CD4-positive, alpha-beta T cell treated with Interleukin-12 subunit alpha and Interleukin-12 subunit beta, for 1 hour (primary cell): ENCODE measurements around the gene LDLR.

Source experiments
- DNase-seq: peaks from one replicate; pipeline ENCODE4 v3.0.0-alpha.2; 2020

LDLR gene

GRCh38 chr19:11089254-11090013, at the start of gene LDLR:
Gene LDLR, plus strand, starts transcription at chr19:11089463. Its CDS starts 86 bp downstream, at chr19:11089549.
- DNase-seq = peak; percentile 89

- DNase-seq = no peak
These were observed 48.1 kb upstream of the LDLR start for GRCh38 chr19:11041194-11041593.

- DNase-seq = no peak
These were observed 47.2 kb upstream of the LDLR start for GRCh38 chr19:11041966-11042627.

DNA sequence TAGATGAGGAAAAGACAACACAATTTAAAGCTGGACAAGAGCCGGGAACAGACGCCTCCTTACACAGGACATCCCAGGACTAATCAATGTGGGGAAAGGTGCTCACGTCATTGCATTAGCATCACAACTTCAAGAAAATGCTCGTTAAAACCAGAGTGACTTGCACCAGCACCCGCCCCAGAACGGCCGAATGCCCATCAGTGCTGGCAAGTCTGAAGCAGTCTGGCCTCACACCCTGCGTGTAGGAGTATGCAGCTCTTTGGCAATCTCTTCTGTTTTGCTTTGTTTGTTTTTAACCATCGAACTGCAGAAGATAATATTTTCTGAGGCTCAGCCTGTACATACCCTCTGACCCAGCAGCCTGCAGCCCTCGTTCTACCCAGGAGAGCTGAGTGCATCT, 44.8 kb upstream of the LDLR start:
- no peak for DNase-seq

DNA sequence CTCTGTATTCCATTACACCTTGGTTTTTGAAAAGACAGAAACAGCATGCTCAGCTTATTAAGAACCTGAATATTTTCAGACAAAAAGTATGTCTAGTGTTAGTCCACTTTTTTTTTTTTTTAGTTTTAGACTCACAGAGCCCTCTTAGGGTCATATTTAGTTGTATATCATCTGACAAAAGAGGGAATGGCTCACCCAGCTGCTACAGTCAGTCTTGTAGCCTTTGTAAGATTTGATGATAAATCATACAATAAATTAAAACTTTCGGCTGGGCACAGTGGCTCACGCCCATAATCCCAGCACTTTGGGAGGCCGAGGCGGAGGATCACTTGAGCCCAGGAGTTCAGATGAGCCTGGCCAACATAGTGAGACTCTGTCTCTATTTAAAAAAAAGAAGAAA, 43.7 kb upstream of the LDLR start:
- no peak for DNase-seq

DNA sequence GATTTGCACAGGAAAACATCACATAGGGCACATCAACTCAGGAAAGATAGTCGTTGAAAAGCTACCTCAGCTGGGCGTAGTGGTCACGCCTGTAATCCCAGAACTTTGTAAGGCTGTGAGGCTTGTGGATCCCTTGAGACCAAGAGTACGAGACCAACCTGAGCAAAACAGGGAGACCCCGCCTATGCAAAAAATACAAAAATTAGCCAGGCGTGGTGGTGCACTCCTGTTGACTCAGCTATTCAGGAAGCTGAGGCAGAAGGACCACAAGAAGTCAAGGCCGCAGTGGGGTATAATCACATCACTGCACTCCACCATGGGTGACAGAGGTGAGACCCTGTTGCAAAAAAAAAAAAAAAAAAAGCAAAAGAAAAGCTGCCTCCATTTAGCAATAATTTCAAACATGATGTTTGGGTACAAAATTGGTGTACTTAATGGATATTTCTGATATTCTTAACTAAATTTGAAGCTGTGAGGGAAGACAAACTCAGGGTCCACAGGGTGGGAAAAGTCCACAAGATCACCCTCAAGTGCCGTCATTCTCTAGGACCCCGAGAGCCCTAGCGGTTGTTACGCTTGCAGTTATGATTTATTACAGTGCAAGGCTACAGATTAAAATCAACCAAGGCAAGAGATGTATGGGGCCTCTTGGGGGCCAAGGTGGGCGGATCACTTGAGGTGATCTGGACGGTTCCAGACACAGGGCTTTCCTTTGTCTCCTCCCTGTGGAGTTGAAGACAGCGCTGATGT, 42.5 kb upstream of the LDLR start:
- no peak for DNase-seq

GRCh38 chr19:11047866-11048265, 41.4 kb upstream of the LDLR start:
- no peak for DNase-seq

DNA sequence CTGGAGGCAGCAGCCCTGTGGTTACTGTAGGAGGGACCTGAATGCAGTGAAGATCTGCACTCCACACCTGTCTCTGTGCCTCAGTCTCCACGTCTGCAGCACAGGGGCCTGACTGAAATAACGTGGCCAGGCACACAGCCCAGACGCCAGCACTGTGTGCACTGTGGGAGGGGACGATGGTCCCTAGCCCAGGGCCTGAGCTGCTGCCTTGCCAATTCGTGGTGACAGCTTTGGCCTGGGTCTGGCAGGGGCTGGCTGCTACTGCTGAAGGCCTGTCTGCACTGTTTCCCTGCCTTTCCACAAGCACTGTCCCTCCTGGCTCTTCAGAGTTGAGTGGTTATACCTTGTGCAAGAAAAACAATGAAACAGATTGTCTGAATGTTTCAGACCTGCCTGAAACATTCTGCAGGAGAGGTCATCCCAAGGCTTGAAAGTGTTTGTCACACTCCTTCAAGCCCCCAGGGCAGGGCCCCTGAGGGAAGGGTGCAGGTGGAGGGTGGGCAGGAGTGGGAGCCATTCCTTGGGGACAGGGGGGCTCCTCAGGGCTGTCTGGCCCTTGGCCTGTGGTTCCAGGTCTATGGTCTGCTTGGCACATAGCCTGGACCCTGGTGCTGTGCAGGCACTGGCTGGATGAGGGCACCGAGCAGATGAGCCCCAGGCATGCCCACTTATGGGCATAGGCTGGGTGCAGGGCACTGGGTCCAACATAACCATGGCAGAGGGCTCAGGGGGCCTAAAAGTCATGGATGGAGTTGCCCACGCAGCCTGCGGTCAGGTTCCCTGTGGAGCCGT, 38.7 kb upstream of the LDLR start:
- DNase-seq = no peak

GRCh38 chr19:11053817-11054195, 35.5 kb upstream of the LDLR start:
- no peak for DNase-seq

GRCh38 chr19:11054200-11054599, 35.1 kb upstream of the LDLR start:
- no peak for DNase-seq

DNA sequence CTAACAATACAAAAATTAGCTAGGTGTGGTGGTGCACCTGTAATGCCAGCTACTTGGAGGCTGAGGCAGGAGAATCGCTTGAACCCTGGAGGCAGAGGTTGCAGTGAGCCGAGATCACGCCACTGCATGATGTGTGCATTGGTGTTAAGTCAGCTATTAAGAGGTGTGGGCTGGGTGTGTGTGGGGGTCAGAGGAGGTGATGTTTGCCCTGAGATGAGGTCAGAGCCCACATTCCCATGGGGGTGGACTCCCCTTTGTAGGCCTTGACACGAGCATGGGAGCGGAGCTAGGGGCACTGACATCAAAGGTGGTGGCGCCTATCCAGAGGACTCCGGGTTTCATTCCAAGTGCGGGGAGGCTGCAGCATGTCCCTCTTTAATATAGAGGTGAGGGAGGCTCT, 34.6 kb upstream of the LDLR start:
- DNase-seq = no peak

GRCh38 chr19:11058246-11059030, 30.8 kb upstream of the LDLR start:
- no peak for DNase-seq

DNA sequence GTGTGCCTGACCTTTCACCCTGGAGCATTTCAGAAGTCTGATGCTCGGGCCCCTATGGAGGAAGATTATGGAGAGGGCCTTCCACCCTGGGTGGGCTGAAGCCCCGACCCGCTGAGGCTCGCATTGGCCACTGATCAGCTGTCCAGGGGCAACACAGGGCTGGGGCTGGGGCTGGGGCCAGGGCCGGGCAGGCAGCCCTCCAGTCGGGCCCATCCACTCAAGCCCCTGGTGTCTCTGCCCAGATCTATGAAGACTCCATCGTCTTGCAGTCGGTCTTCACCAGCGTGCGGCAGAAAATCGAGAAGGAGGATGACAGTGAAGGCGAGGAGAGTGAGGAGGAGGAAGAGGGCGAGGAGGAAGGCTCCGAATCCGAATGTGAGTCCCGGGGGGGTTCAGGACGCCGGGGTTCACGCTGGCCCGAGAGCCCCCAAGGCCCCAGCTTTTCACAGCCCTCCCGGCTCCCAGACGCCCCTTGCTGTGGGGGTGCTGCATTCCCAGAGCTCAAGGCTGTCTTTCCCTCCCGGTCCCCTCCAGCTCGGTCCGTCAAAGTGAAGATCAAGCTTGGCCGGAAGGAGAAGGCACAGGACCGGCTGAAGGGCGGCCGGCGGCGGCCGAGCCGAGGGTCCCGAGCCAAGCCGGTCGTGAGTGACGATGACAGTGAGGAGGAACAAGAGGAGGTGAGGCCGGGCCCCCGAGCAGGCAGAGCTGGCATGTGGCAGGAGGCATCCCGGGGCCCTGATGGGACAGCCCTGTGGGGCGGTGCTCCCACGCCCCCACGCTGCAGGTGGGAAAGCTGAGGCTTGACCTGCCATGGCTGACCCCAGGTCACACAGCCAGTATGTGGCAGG, 29.5 kb upstream of the LDLR start:
- no peak for DNase-seq

DNA sequence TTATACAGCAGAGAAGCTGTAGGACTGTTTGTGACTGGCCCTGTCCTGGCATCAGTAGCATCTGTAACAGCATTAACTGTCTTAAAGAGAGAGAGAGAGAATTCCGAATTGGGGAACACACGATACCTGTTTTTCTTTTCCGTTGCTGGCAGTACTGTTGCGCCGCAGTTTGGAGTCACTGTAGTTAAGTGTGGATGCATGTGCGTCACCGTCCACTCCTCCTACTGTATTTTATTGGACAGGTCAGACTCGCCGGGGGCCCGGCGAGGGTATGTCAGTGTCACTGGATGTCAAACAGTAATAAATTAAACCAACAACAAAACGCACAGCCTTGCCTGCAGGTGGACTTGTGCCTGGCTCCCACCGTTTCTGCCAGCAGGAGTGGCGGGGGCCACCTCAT, 27.3 kb upstream of the LDLR start:
- no peak for DNase-seq

DNA sequence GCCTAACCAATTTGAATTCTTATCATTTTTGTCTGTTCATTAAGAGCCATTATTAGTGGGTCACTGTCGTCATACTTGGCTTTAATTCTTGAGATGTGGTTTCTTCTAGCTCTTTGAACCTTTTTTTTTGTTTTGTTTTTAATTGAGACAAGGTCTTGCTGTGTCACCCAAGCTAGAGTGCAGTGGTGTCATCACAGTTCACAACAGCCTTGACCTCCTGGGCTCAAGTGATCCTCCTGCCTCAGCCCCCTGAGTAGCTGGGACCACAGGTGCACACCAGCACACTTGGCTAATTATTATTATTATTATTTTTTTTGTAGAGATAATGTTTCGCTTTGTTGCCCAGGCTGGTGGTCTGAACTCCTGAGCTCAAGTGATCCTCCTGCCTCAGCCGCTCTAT, 25.8 kb upstream of the LDLR start:
- DNase-seq = no peak

DNA sequence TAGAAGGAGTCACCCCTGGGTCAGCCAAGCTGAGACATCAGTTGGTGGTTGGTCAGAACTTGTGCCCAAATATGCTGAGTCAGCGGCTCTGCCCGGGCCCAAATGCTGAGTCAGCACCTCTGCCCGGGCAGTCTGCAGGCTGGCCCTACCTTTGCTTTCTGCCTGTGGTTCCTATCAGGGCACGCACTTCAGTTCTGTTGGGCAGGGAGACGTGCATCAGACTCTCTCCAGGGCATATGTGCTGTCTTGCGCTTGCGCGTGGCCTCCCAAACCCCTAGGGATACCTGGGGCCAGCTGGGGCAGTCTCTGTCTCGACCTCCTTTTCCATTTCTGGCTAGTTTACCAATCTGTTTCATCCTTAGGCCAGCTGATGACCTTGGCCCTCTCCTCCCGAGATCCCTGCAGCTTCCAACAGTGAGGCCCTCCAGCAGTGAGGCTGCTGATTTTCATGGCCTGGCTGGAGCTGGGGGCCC, 24.4 kb upstream of the LDLR start:
- no peak for DNase-seq

GRCh38 chr19:11066326-11066725, 22.9 kb upstream of the LDLR start:
- no peak for DNase-seq

- no peak for DNase-seq
These were observed 21.7 kb upstream of the LDLR start for GRCh38 chr19:11067356-11068113.

- no peak for DNase-seq
These were observed 19.7 kb upstream of the LDLR start for GRCh38 chr19:11069561-11069960.

- DNase-seq = no peak
These were observed 19.1 kb upstream of the LDLR start for GRCh38 chr19:11070123-11070522.
